Left lung (tissue), 10 donors: ENCODE measurements around the gene COQ4. TPM values are rescaled to one million over a fixed set of nuclear protein-coding genes. Genes with fewer than 3 reads are reported as not detected.

Experiments used
- ATAC-seq: fragments of 200-7000 bp; cut with Tn5 transposase; one replicate; pipeline ENCODE4 v1.9.1; 2020; ENCODE audit warnings: moderate library complexity
- DNase-seq, 4 donors: peaks; one replicate each; pipeline ENCODE4 v3.0.0-alpha.2; 2013 to 2020
- H3K27ac ChIP-seq, 2 donors: fragments of 200-600 bp; sonication (generic) in 1 of 2; one replicate each; pipeline versions ENCODE4 v1.5.0 to v1.8.0; 2020 to 2021
- H3K27me3 ChIP-seq, 2 donors: fragments of 200-600 bp; sonication (generic) in 1 of 2; one replicate each; pipeline versions ENCODE4 v1.5.0 to v1.8.0; 2020 to 2021
- H3K36me3 ChIP-seq, 2 donors: fragments of 200-600 bp; sonication (generic) in 1 of 2; one replicate each; pipeline versions ENCODE4 v1.5.0 to v1.8.0; 2020 to 2021
- H3K4me1 ChIP-seq, 2 donors: fragments of 200-600 bp; one replicate each; pipeline ENCODE4 v1.8.0; 2021
- H3K4me3 ChIP-seq, 2 donors: fragments of 200-600 bp; sonication (generic) in 1 of 2; one replicate each; pipeline versions ENCODE4 v1.5.0 to v1.8.0; 2020 to 2021; ENCODE audit warnings: mild to moderate bottlenecking in 1 of 2
- H3K9me3 ChIP-seq, 2 donors: fragments of 200-600 bp; sonication (generic) in 1 of 2; one replicate each; pipeline versions ENCODE4 v1.5.0 to v1.8.0; 2020 to 2021
- intact Hi-C, 2 donors: fragments of 100-400 bp; cut with DNase I; formaldehyde crosslinking; loops; one replicate each; pipeline versions ENCODE4 v1.11.2 to v1.14.2; 2022
- polyA plus RNA-seq, 6 donors: library from polyadenylated mRNA; unstranded; fragments of 120-200 nt; gene quantifications; one replicate each; pipeline ENCODE4 v1.2.1, GENCODE V29; 2013; ENCODE audit not compliant: insufficient read length in 6 of 6
- total RNA-seq, 2 donors: library from RNA; stranded (reverse); fragmentation: NEBNext Ultra II Directional; extraction: Animal tissue kit (Norgen Biotek cat#: 25700); gene quantifications; one replicate each; pipeline ENCODE4 v1.2.1, GENCODE V29; 2021
- TF ChIP-seq, protein P1 (sequence below), 2 donors: fragments of 200-600 bp; sonication (generic) in 1 of 2; IDR thresholded peaks; one replicate each; pipeline versions ENCODE4 v1.5.0 to v1.8.0; 2021; ENCODE audit warnings: antibody characterized with exemption in 2 of 2
- donor health status: DM: no; HTN: yes; CAD: no.
- donor health status: DM: no; HTN: no; CAD: no.

Gene COQ4
- total and polyA plus RNA-seq, 8 donors, result 35.5 to 77.1 (median 61.4) TPM

DNA sequence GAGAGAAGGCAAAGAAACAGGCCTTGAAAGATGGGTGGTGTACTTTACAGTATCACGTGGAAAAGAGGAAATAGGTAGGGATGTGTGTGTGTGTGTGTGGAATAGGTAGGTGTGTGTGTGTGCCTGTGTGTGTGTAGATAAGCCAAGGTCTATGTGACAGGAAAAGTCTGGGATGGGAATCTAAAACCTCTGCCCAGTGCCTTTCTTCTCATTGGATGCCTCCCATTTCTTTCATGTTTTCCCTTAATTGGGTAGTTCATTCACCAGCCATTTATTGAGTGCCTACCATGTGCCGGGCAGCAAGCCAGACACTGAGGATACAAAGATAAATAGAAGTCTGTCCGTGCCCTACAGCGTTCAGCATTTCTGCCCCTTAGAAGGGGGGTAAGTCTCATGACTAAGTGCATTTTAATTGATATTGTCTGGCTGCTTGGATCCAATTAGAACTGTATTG lies 49.6 kb downstream of the COQ4 start:
- Histone ChIP-seq H3K27ac (no peak overlapping the region), H3K9me3 (no peaks in the 10 kb centered on the region), H3K36me3 (peaks cover 0 to 10% of the 10 kb centered on the region in 2 donors), H3K4me1 (peaks cover 18 to 29% of the 10 kb centered on the region in 2 donors), H3K27me3 (no peaks in the 10 kb centered on the region), H3K4me3 (peak overlapping the region; percentile 83 to 92)
- TF ChIP-seq, protein P1, sequence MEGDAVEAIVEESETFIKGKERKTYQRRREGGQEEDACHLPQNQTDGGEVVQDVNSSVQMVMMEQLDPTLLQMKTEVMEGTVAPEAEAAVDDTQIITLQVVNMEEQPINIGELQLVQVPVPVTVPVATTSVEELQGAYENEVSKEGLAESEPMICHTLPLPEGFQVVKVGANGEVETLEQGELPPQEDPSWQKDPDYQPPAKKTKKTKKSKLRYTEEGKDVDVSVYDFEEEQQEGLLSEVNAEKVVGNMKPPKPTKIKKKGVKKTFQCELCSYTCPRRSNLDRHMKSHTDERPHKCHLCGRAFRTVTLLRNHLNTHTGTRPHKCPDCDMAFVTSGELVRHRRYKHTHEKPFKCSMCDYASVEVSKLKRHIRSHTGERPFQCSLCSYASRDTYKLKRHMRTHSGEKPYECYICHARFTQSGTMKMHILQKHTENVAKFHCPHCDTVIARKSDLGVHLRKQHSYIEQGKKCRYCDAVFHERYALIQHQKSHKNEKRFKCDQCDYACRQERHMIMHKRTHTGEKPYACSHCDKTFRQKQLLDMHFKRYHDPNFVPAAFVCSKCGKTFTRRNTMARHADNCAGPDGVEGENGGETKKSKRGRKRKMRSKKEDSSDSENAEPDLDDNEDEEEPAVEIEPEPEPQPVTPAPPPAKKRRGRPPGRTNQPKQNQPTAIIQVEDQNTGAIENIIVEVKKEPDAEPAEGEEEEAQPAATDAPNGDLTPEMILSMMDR (IDR thresholded peaks at IDR 0.05), result no peak
- intact Hi-C loops, result no loop called here
- DNase-seq, result no peak
- ATAC-seq, result no peak

DNA sequence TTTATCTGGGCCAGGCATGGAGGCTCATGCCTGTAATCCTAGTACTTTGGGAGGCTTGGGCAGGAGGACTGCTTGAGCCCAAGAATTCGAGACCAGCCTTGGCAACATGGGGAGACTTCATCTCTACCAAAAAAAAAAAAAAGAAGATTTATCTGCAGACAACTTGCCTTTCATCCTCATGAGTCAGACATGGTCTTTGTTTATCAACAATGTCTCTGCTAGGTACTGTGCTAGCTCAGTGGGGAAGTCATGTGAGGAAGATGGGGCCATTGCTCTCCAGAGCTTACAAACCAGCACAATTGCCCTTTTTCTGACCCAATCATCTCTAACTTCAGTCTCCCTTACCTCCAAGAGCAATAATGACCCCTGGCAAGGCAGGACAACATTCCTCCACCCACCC lies 50.1 kb downstream of the COQ4 start:
- no peak for ATAC-seq
- DNase-seq, result no peak
- Histone ChIP-seq H3K9me3 (no peaks in the 10 kb centered on the region), H3K4me3 (no peak overlapping the region), H3K27ac (no peak overlapping the region), H3K36me3 (peaks cover 0 to 15% of the 10 kb centered on the region in 2 donors), H3K27me3 (no peaks in the 10 kb centered on the region), H3K4me1 (peaks cover 18 to 29% of the 10 kb centered on the region in 2 donors)
- intact Hi-C loops, result no loop called here
- TF ChIP-seq, protein P1 (IDR thresholded peaks at IDR 0.05), result no peak

DNA sequence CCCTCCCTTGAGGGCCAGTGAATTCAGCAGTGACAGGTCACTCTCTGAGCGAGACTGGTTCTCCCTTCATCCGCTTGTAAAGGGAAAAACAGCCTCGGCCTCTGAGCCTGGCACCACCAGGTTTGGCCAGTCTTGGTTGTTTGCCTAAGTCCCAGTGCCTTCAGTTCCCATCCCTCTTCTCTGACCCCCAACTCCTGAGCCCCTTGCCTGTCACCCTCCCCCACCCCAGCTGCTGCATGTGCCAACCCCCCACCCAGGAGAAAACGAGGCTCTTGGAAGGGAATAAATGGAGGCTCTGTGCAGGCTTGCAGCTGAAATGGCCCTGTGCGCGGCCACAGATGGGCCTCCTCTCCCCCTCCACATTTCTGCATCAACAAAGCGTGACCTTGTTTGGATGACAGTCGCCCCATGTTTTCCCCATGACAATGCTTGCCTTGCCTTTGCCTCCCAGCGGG lies 51.6 kb downstream of the COQ4 start:
- ATAC-seq (no peak), DNase-seq (no peak)
- Histone ChIP-seq H3K9me3 (no peaks in the 10 kb centered on the region), H3K4me1 (peaks cover 18 to 29% of the 10 kb centered on the region in 2 donors), H3K27me3 (no peaks in the 10 kb centered on the region), H3K36me3 (peaks cover 0 to 30% of the 10 kb centered on the region in 2 donors), H3K4me3 (no peak overlapping the region), H3K27ac (no peak overlapping the region)
- intact Hi-C loops, result no loop called here
- TF ChIP-seq, protein P1 (IDR thresholded peaks at IDR 0.05), result no peak

DNA sequence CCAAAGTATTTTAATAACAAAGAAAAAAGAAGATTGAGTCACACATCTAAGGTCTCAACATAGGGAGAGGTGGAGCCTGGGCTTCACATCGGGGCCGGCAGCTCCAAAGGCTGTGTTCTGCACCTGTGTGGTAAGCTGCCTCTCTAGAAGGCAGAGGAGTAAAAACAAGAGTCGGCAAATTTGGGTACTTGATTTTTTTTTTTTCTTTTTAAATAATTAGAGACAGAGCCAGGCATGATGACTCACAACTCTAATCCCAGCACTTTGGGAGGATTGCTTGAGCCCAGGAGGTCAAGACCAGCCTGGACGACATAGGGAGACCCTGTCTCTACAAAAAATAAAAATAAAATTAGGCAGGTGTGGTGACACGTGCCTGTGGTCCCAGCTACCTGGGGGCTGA lies 53.2 kb downstream of the COQ4 start:
- peaks cover 10 to 21% of the 10 kb centered on the region in 2 donors for H3K4me1 ChIP-seq
- no peaks in the 10 kb centered on the region for H3K9me3 ChIP-seq
- ATAC-seq (no peak), DNase-seq (no peak)
- peaks cover 0 to 46% of the 10 kb centered on the region in 2 donors for H3K36me3 ChIP-seq
- H3K27ac ChIP-seq, result no peak overlapping the region
- H3K27me3 ChIP-seq, result no peaks in the 10 kb centered on the region
- intact Hi-C loops, result no loop called here
- TF ChIP-seq, protein P1 (IDR thresholded peaks at IDR 0.05), result no peak
- no peak overlapping the region for H3K4me3 ChIP-seq

DNA sequence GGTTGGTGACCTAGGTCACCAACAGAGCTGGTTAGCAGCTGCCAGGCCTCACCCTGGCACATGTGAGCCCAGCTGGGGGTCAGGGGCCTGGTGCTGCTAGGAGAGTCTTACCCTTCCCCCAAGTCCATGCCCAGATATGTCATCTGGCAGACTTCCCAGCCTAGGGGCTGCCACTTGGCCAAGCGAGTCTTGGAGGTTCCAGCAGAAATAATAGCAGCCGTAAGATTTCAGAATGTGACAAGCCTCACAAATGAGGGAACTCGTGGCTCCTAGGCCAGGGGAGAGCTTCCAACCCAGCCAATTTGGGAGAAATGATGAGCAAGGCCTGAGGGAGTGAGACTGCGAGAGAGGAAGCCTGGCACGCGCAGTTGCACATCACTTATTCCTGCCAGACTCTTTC lies 59.6 kb downstream of the COQ4 start:
- Histone ChIP-seq H3K27me3 (no peaks in the 10 kb centered on the region), H3K4me1 (no peaks in the 10 kb centered on the region), H3K9me3 (no peaks in the 10 kb centered on the region), H3K27ac (no peak overlapping the region), H3K4me3 (no peak overlapping the region), H3K36me3 (peaks cover 0 to 96% of the 10 kb centered on the region in 2 donors)
- intact Hi-C loops, result no loop called here
- TF ChIP-seq, protein P1 (IDR thresholded peaks at IDR 0.05), result no peak
- DNase-seq (no peak), ATAC-seq (no peak)
